ENCODE data around the gene GARS1.

DNA sequence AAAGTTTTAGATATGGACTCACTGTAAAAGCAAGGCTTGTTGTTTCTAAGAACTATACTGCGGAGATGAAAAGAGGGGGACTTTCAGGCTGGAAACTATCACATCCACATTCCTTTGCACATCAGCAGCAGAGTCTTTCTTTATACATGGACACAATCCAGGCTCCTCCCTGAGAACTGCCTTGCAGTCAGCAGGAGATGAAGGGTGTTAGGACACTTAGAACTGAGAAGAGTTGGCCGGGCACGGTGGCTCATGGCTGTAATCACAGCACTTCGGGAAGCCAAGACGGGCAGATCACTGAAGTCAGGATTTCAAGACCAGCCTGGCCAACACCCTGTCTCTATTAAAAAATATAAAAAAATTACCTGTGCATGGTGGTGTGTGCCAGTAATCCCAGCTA, 9.7 kb upstream of the GARS1 start:
- TF ChIP-seq CTCF (IDR thresholded peaks at IDR 0.05), result no peak
- TF ChIP-seq EP300 (IDR thresholded peaks at IDR 0.05), result no peak
- TF ChIP-seq POLR2A (IDR thresholded peaks at IDR 0.05), result no peak

All from ovary (tissue), 3 donors.